Activated CD4-positive, CD25-positive, alpha-beta regulatory T cell treated with anti-CD3 and anti-CD28 coated beads, Interleukin-2, amount 50 U/mL, for 24 hours (primary cell): Measurements from ENCODE around the gene P3H3.
A peak's percentile ranks its signal among the peaks of the same experiment; 100 is the strongest.
"Not testable (repeated sequence)": the region's sequence is repeated elsewhere in the genome, so short reads cannot be mapped to it uniquely, and the experiment has no call there.

Source experiments
- ATAC-seq, 2 donors: fragments of 150-1000 bp; cut with Tn5 transposase; one replicate each; pipeline ENCODE4 v1.10.0; 2021; ENCODE audit warnings: mild to moderate bottlenecking in 1 of 2, moderate library complexity in 1 of 2

P3H3 gene

GRCh38 chr12:6867413-6868210, 39.4 kb downstream of the P3H3 start, which contains the start of gene TPI1:
TPI1 (plus strand) TSS chr12:6867531; CDS start chr12:6867567, 36 bp downstream.
- ATAC-seq, result peak; percentile 69 to 75

- ATAC-seq, result peak in 1 of 2 donors; percentile 3
Measured at GRCh38 chr12:6868211-6869048, 40.2 kb downstream of the P3H3 start.

GRCh38 chr12:6869049-6870021, 41.1 kb downstream of the P3H3 start:
- no peak for ATAC-seq

DNA sequence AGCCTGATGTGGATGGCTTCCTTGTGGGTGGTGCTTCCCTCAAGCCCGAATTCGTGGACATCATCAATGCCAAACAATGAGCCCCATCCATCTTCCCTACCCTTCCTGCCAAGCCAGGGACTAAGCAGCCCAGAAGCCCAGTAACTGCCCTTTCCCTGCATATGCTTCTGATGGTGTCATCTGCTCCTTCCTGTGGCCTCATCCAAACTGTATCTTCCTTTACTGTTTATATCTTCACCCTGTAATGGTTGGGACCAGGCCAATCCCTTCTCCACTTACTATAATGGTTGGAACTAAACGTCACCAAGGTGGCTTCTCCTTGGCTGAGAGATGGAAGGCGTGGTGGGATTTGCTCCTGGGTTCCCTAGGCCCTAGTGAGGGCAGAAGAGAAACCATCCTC, 42.1 kb downstream of the P3H3 start:
- not testable (repeated sequence) for ATAC-seq

DNA sequence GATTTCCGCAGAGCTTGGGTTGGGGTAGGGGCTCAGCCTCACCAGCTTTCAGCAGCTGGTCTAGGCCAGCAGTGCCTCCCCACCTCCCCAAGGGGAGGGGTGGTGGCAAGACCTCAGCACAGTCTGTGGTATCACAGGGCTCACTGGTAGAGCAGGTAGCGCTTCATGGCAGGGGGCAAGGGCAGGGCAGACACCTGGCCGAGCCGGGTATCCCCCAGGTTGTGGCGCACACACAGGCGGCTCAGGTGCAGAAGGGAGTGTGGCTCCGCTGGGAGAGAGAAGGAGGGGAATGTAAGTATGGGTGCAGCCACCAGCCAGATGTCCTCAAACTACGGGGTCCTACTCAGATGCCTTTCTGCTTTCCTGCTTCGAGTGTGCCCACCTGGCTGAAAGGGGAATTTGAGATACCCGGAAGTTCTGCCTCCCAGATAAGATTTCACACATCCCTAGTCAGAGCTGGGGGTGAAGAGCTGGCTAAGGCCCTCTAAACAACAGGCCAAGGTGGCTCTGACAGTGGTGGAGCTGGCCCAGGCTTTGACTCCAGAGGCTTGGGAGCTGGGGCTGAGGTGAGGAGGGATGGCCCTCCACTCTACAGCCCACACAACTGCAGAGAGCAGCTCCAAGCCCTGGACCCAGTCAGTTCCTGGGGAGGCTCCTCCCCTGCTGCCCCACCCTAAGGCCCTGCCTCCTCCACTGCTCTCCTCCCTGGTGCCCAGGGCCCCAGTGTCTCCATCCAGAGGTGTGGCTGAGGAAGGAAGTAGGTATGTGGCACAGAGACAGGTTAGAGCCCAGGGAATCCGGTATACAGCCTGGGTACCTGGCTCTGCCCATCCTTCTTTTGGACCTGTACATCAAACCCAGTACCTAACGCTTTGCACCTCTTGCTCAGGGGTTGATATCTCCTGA, 43.1 kb downstream of the P3H3 start:
- ATAC-seq, result no peak

DNA sequence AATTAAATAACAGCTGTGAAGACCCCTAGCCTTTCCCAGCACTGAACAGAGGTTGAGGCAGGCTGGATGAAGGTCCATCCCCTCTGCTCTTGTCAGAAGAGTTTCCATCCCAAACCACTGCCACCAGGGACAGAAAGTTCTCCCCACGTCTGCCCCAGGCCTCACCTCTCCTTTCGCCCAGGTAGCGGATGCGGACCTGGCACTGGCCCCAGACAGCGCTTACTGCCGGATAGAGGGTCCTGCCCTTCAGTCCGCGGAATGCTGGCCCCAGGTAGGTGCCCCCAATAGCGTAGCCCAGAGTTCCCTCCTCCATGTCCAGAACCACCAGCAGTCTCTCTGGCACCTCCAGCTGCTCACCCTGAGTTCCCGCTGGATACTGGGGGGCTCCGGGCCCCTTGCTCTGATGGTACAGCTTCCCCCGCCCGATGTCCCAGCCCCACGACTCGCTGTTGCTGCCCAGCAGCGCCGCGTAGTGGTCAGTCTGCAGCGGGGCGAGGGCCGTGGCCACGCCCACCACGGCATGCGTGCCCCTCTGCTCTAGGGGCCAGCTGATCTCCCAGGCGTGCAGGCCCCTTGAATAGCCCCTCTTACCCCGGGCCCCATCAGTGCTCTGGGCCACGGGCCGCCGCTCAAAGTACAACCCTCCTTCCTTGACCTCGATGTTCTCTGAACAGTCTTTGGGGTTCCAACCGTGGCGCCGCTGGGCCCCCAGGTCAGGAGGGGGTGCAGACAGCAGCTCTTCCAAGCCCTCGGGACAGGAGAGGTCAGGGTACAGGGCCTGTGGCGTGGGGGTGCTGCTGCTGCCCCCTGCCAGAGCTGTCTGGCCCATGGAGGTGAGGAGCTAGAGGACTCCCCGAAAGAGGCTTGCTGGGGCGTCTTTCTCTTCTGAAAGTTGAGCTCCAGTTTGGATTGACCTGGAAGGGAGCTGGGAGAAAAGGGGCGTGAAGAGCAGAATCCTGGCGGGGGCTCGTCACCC, 44.2 kb downstream of the P3H3 start:
- peak; percentile 30 to 44 for ATAC-seq

DNA sequence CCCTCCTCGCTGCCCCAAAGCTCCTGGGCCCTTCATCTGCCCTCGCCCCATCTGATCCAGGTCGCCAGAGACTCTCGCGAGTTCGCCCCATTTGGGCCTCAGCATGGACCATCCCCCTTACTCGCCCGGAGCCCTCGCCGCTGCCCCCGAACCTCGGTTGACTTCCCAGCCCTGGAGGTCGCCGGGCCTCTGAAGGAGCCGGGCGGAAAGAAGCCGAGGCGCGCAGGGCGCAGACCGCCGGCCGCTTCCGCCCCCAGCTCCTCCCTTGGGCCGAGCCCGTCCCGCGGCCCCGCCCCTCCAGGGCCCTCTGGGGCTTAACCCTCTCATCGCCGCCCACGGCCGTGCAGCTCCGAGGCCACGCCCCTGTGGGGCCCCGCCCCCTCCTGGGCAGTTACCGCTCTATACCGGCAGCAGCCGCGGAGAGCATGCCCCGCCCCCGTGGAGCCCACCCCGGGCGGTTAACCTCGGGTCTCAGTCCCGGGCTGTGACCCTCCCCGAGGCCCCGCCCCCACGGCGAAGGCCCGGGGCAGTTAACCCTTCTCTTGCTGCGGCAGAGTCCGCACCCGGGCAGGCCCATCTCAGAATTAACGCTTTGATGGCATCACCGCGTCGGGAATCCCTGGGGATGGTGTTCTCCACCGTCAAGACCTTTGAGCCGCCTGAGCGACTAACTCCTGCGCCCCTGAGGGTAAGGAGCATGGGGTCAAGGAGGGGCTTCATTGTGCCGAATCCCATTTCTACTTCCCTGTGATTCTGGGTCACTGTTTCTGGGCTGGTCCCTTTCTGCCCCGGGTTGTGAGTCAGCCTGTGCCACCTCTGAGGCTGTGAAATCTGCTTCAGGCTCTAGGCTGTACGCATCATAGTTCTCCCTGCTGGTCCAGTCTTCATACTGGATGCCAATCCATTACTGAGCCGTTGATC, 45.1 kb downstream of the P3H3 start, which contains the start of gene SPSB2:
SPSB2 (minus strand) TSS at position 210 of the 921 bp plus-strand sequence. CDS start 402 bp downstream, outside the sequence.
- peak; percentile 78 to 82 for ATAC-seq

- ATAC-seq, result not testable (repeated sequence)
Measured at GRCh38 chr12:6874015-6874368, 45.8 kb downstream of the P3H3 start.

DNA sequence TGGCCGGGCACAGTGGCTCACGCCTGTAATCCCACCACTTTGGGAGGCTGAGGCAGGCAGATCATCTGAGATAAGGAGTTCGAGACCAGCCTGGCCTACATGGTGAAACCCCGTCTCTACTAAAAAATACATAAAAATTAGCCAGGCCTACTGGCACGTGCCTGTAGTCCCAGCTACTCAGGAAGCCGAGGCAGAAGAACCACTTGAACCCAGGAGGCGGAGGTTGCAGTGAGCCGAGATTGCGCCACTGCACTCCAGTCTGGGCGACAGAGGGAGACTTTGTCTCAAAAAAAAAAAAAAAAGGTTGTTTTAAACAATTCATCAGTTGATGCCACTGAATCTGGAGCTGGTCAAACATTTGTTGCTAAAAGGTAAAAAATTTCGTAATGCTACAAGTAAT, 51.6 kb downstream of the P3H3 start:
- ATAC-seq, result not testable (repeated sequence)

DNA sequence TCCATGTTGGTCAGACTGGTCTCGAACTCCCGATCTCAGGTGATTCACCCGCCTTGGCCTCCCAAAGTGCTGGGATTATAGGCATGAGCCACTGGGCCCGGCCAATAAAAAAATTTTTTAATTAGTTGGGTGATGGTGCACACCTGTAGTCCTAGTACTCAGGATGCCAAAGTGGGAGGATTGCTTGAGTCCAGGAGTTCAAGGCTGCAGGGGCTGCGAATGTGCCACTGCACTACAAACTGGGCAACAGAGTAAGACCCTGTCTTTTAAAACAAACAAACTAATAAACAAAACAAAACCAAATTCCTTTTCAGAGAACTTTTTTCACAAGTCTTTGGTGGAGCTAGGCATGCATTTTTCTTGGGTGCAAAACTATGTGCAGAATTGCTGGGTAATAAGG, 55.0 kb downstream of the P3H3 start:
- ATAC-seq, result no peak

DNA sequence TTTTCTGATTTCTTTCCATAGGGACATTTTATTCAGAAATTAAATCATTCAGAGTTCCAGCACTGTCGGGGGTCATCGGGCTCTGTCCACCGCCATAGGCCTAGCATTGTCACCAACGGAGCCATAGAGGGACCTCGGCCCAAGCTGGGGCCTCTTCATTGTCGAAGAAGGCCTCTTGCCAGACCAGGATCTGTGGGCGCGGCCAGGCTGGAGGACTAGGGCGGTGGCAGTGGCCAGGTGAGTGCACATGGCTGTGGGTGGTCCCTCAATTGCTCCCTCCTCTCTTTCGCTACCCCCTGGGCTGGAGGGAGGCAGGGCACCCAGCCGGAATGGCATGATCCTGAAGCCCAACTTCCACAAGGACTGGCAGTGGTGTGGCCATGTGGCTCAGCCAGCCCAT, 55.5 kb downstream of the P3H3 start:
- no peak for ATAC-seq

- ATAC-seq, result no peak
Measured at GRCh38 chr12:6884539-6884938, 56.3 kb downstream of the P3H3 start.

- not testable (repeated sequence) for ATAC-seq
Measured at GRCh38 chr12:6886206-6886999, 58.2 kb downstream of the P3H3 start.

DNA sequence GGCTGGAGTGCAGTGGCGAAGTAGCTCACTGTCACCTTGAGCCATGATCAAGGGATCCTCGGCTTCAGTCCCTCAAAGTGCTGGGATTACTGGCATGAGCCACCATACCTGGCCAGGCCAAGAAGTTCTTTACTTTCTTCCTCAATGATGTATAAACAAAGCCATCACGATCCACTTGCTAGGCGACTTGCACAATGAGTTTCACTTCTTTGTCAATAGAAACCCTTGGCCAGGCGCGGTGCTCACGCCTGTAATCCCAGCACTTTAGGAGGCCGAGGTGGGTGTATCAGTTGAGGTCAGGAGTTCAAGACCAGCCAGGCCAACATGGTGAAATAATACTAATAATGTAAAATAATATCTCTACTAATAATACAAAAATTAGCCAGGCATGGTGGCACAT, 59.3 kb downstream of the P3H3 start:
- no peak for ATAC-seq

- ATAC-seq, result no peak
Measured at GRCh38 chr12:6888360-6888759, 60.2 kb downstream of the P3H3 start.

DNA sequence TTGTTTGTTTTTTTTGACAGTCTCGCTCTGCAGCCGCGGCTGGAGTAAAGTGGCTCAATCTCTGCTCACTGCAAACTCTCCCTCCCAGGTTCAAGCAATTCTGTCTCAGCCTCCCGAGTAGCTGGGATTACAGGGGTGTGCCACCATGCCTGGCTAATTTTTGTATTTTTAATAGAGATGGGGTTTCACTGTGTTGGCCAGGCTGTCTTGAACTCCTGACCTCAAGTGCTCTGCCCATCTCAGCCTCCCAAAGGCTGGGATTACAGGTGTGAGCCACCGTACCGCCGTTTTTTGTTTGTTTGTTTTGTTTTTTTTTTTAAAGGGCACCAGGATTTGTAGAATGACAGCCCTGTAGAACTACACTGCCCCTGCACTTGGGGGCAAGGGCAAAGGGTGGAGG, 60.6 kb downstream of the P3H3 start:
- ATAC-seq, result not testable (repeated sequence)
